H9 (cell line): ENCODE measurements around the gene SOX30. TPM values are rescaled to one million over a fixed set of nuclear protein-coding genes. Genes with fewer than 3 reads are reported as not detected.

ENCODE experiments used
- DNase-seq: peaks from one replicate; pipeline ENCODE4 v3.0.0-alpha.2; 2017
- H2AFZ ChIP-seq: one replicate; pipeline ENCODE4 v1.6.1; 2013; ENCODE audit warnings: mild to moderate bottlenecking, low read length, control low read depth, moderate library complexity
- H2AK5ac ChIP-seq: 2 replicates; pipeline ENCODE4 v1.6.1; 2013; ENCODE audit warnings: low read length, control low read depth, mixed read lengths; ENCODE audit not compliant: insufficient read length
- H2BK120ac ChIP-seq: one replicate; pipeline ENCODE4 v1.6.1; 2013; ENCODE audit warnings: low read depth, mild to moderate bottlenecking, low read length, control low read depth, inconsistent platforms; ENCODE audit not compliant: poor library complexity, severe bottlenecking
- H2BK12ac ChIP-seq: 2 replicates; pipeline ENCODE4 v1.6.1; 2013; ENCODE audit warnings: low read length, control low read depth, mixed read lengths, low read depth; ENCODE audit not compliant: insufficient read length
- H2BK15ac ChIP-seq: 2 replicates; pipeline ENCODE4 v1.6.1; 2013; ENCODE audit warnings: low read depth, low read length, control low read depth
- H2BK20ac ChIP-seq: one replicate; pipeline ENCODE4 v1.6.1; 2013; ENCODE audit warnings: low read depth, mild to moderate bottlenecking, low read length, control low read depth, inconsistent platforms; ENCODE audit not compliant: poor library complexity, severe bottlenecking
- H2BK5ac ChIP-seq: 2 replicates; pipeline ENCODE4 v1.6.1; 2013; ENCODE audit warnings: low read length, control low read depth, mixed read lengths; ENCODE audit not compliant: insufficient read length
- H3K14ac ChIP-seq: 2 replicates; pipeline ENCODE4 v1.6.1; 2013; ENCODE audit warnings: low read length, control low read depth; ENCODE audit not compliant: insufficient read depth
- H3K18ac ChIP-seq: 2 replicates; pipeline ENCODE4 v1.6.1; 2013; ENCODE audit warnings: low read depth, mild to moderate bottlenecking, mixed read lengths, low read length, control low read depth; ENCODE audit not compliant: insufficient read length
- H3K23ac ChIP-seq: 2 replicates; pipeline ENCODE4 v1.6.1; 2013; ENCODE audit warnings: low read length, control low read depth, mixed read lengths, low read depth; ENCODE audit not compliant: insufficient read length
- H3K23me2 ChIP-seq: 2 replicates; pipeline ENCODE4 v1.6.1; 2013; ENCODE audit warnings: low read depth, mild to moderate bottlenecking, mixed read lengths, low read length, control low read depth; ENCODE audit not compliant: insufficient read length, poor library complexity, severe bottlenecking
- H3K27ac ChIP-seq: 2 replicates; pipeline ENCODE4 v1.5.1; 2013; ENCODE audit warnings: low read length, control low read depth, mixed read lengths, low read depth; ENCODE audit not compliant: insufficient read length
- H3K27me3 ChIP-seq: 2 replicates; pipeline ENCODE4 v1.6.1; 2013; ENCODE audit warnings: low read length, control low read depth, inconsistent platforms; ENCODE audit not compliant: insufficient read depth
- H3K4ac ChIP-seq: 2 replicates; pipeline ENCODE4 v1.6.1; 2013; ENCODE audit warnings: low read depth, mild to moderate bottlenecking, control low read depth, inconsistent platforms, low read length, moderate library complexity
- H3K4me1 ChIP-seq: 2 replicates; pipeline ENCODE4 v1.6.1; 2013; ENCODE audit warnings: low read length, control low read depth, inconsistent platforms; ENCODE audit not compliant: insufficient read depth
- H3K4me2 ChIP-seq: 2 replicates; pipeline ENCODE4 v1.6.1; 2013; ENCODE audit warnings: low read length, control low read depth, mixed read lengths; ENCODE audit not compliant: insufficient read length, insufficient read depth
- H3K56ac ChIP-seq: 2 replicates; pipeline ENCODE4 v1.6.1; 2013; ENCODE audit warnings: low read depth, mild to moderate bottlenecking, mixed read lengths, low read length, control low read depth; ENCODE audit not compliant: insufficient read length
- H3K79me1 ChIP-seq: 2 replicates; pipeline ENCODE4 v1.6.1; 2013; ENCODE audit warnings: low read depth, mild to moderate bottlenecking, moderate library complexity, low read length, control low read depth, inconsistent platforms; ENCODE audit not compliant: insufficient read depth, poor library complexity, severe bottlenecking
- H3K79me2 ChIP-seq: 2 replicates; pipeline ENCODE4 v1.6.1; 2013; ENCODE audit warnings: low read length, control low read depth, inconsistent platforms; ENCODE audit not compliant: insufficient read depth
- H3K9ac ChIP-seq: 2 replicates; pipeline ENCODE4 v1.6.1; 2013; ENCODE audit warnings: low read length, control low read depth, mixed read lengths; ENCODE audit not compliant: insufficient read length; ENCODE audit errors: extremely low read depth
- H3K9me3 ChIP-seq: one replicate; pipeline ENCODE4 v1.6.1; 2013; ENCODE audit warnings: low read depth, low read length, inconsistent platforms; ENCODE audit not compliant: control insufficient read depth
- H3T11ph ChIP-seq: one replicate; pipeline ENCODE4 v1.6.1; 2013; ENCODE audit warnings: mild to moderate bottlenecking, low read length, control low read depth, inconsistent platforms
- H4K20me1 ChIP-seq: one replicate; pipeline ENCODE4 v1.6.1; 2013; ENCODE audit not compliant: control insufficient read depth, insufficient read length, insufficient read depth
- H4K5ac ChIP-seq: 2 replicates; pipeline ENCODE4 v1.6.1; 2013; ENCODE audit warnings: low read depth, mild to moderate bottlenecking, mixed read lengths, low read length, control low read depth; ENCODE audit not compliant: insufficient read length
- H4K8ac ChIP-seq: replicated peaks from 2 replicates; pipeline ENCODE4 v1.6.1; 2013; ENCODE audit warnings: low read length, control low read depth, mixed read lengths, low read depth; ENCODE audit not compliant: insufficient read length
- H4K91ac ChIP-seq: 2 replicates; pipeline ENCODE4 v1.6.1; 2013; ENCODE audit warnings: low read depth, mild to moderate bottlenecking, moderate library complexity, mixed read lengths, low read length, control low read depth; ENCODE audit not compliant: insufficient read length
- H3K27ac Mint-ChIP-seq, 3 experiments: 2 replicates in 2 of 3; 3 replicates in 1 of 3; pipeline ENCODE4 v1.8.0; 2020 to 2021; ENCODE audit warnings: mixed read lengths in 3 of 3, mild to moderate bottlenecking in 1 of 3, moderate library complexity in 1 of 3
- H3K27me3 Mint-ChIP-seq: 2 replicates; pipeline ENCODE4 v1.8.0; 2021; ENCODE audit warnings: low read depth, mild to moderate bottlenecking, moderate library complexity, mixed read lengths
- H3K36me3 Mint-ChIP-seq, 3 experiments: 2 replicates in 2 of 3; 3 replicates in 1 of 3; pipeline ENCODE4 v1.8.0; 2020 to 2021; ENCODE audit warnings: low read depth in 3 of 3, mixed read lengths in 3 of 3; ENCODE audit not compliant: insufficient read depth in 1 of 3
- H3K4me1 Mint-ChIP-seq, 2 experiments: 2 replicates each; pipeline ENCODE4 v1.8.0; 2020; ENCODE audit warnings: mixed read lengths in 2 of 2
- H3K4me3 Mint-ChIP-seq, 2 experiments: 2 replicates in 1 of 2; 3 replicates in 1 of 2; pipeline ENCODE4 v1.8.0; 2020 to 2021; ENCODE audit warnings: mild to moderate bottlenecking in 2 of 2, mixed read lengths in 2 of 2, moderate library complexity in 1 of 2
- H3K9me3 Mint-ChIP-seq, 2 experiments: 2 replicates in 1 of 2; 3 replicates in 1 of 2; pipeline ENCODE4 v1.8.0; 2020; ENCODE audit warnings: mild to moderate bottlenecking in 2 of 2, mixed read lengths in 2 of 2, moderate library complexity in 1 of 2
- WGBS: extraction: QIAGEN DNeasy Blood & Tissue Kit; methylation state at CpG from one replicate; pipeline ENCODE4 v1.1.7; 2013; ENCODE audit warnings: missing lambda C conversion rate, low lambda C conversion rate, mixed read lengths; ENCODE audit not compliant: insufficient read length; ENCODE audit errors: extremely low coverage; 5-methylcytosine and 5-hydroxymethylcytosine counted together
- total RNA-seq: library from RNA; stranded (reverse); gene quantifications from 2 replicates; pipeline ENCODE4 v1.2.1, GENCODE V29; 2021
- TF ChIP-seq, protein P1 (sequence below): fragments of 200-600 bp; sonication (generic); conservative IDR thresholded peaks from 3 replicates; pipeline ENCODE4 v1.8.0; 2021; ENCODE audit warnings: antibody characterized with exemption, mild to moderate bottlenecking

Gene SOX30
- total RNA-seq, 1 experiment from 2014 or later, result not detected

DNA sequence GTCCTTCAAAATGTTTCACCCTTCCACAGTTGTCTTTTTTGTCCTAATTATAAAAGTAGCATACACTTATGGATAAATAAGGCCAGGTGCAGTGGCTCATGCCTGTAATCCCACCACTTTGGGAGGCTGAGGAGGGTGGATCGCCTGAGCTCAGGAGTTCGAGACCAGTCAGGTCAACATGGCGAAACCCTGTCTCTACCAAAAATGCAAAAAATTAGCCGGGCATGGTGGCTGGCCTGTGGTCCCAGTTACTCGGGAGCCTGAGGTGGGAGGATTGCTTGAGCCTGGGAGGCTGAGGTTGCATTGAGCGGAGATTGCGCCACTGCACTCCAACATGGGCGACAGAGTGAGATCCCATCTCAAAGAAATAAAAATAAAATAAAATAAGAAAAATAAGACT is 20.7 kb upstream of the SOX30 start:
- Histone ChIP-seq H3K4ac (no peak overlapping the region), H3K27ac (no peak overlapping the region), H3K79me2 (no peaks in the 10 kb centered on the region), H3T11ph (no peak overlapping the region), H2BK120ac (no peak overlapping the region), H2BK5ac (no peak overlapping the region), H4K5ac (no peak overlapping the region), H3K9me3 (no peaks in the 10 kb centered on the region), H3K27me3 (peaks cover 14% of the 10 kb centered on the region; the same call in 1 of the 2 replicates), H2BK20ac (no peak overlapping the region), H4K8ac (no peak overlapping the region), H3K14ac (no peak overlapping the region), H2AK5ac (no peak overlapping the region), H4K91ac (no peak overlapping the region), H3K23ac (no peak overlapping the region), H3K4me2 (no peak overlapping the region), H3K56ac (no peak overlapping the region), H3K9ac (no peak overlapping the region), H4K20me1 (no peaks in the 10 kb centered on the region), H2BK15ac (no peak overlapping the region), H2BK12ac (no peak overlapping the region), H3K4me1 (no peaks in the 10 kb centered on the region), H2AFZ (no peak overlapping the region), H3K18ac (no peak overlapping the region), H3K23me2 (peaks cover 11% of the 10 kb centered on the region), H3K79me1 (no peaks in the 10 kb centered on the region)
- Mint-ChIP-seq H3K9me3 (peaks cover 8% of the 10 kb centered on the region in 2 experiments; a peak in 4 of 5 replicates), H3K27me3 (peaks cover 42% of the 10 kb centered on the region), H3K4me3 (no peak overlapping the region), H3K4me1 (peaks cover 0 to 14% of the 10 kb centered on the region in 2 experiments; a peak in 2 of 4 replicates), H3K36me3 (peaks cover 2 to 9% (median 4%) of the 10 kb centered on the region in 3 experiments; a peak in 5 of 7 replicates), H3K27ac (no peak overlapping the region)
- TF ChIP-seq, protein P1, sequence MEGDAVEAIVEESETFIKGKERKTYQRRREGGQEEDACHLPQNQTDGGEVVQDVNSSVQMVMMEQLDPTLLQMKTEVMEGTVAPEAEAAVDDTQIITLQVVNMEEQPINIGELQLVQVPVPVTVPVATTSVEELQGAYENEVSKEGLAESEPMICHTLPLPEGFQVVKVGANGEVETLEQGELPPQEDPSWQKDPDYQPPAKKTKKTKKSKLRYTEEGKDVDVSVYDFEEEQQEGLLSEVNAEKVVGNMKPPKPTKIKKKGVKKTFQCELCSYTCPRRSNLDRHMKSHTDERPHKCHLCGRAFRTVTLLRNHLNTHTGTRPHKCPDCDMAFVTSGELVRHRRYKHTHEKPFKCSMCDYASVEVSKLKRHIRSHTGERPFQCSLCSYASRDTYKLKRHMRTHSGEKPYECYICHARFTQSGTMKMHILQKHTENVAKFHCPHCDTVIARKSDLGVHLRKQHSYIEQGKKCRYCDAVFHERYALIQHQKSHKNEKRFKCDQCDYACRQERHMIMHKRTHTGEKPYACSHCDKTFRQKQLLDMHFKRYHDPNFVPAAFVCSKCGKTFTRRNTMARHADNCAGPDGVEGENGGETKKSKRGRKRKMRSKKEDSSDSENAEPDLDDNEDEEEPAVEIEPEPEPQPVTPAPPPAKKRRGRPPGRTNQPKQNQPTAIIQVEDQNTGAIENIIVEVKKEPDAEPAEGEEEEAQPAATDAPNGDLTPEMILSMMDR, result no peak
- no peak for DNase-seq
- WGBS, result no CpG with 5 or more reads among the region's 8 CpGs
